Measurements from ENCODE around the gene DGCR2. TPM values are rescaled to one million over a fixed set of nuclear protein-coding genes. Genes with fewer than 3 reads are reported as not detected.

DGCR2 gene
- total and polyA plus RNA-seq, 2 of the 8 experiments (the other 6 are each of a cell fraction or from before 2014, with no cell fraction given), result 42.3 to 62.2 TPM

DNA sequence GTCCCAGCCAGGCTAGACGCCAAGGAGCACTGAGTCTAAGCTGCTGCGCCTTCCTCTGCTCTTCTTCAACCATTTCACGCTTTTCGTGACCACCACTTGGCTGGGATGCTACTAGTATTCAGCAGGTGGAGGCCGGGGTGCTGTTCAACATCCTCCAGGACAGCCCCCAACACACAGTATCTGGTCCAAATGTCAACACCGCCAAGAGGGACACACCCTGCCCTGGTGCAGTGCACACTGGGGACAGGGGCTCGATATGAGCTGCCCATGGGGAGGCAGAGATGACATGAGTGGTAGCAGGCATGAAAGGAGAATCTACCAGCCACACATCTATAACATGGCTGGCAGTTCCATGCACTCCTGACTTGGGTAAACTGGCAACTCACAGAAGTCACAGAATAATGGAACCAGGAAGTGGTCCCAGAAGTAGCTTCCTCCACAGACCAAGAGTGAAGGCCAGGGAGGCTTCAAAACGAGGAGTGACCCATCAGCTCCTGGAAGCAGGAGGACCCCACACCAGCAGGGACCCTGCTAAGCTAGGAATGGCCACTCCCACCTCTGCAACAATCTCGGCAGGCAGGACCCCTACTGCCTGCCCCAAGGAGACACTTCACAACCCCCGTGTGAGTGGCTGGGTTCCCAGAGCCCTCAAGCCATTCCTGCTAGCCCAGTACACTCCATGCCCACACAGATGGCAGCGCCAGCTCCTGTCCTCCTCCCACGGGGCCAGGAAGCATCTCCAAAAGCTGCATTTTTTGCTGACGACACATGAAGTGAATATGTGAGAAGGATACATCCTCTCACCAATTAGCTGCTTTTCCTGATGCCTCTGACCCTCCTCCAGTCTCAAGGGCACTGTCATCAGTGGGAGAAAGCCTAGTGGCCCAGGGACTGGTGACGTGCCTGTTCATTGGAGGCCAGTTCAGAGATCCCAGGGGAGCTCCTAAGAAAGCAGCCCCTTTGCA lies 78.8 kb downstream of the DGCR2 start:
- Histone ChIP-seq H4K8ac (ENCODE audit: extremely low read depth, insufficient read depth, low read length) (peak overlapping the region; percentile 20; the same call in 1 of the 2 replicates), H3K14ac (ENCODE audit: insufficient read length) (no peak overlapping the region), H3K18ac (ENCODE audit: extremely low read depth, low read length) (no peak overlapping the region), H3K27me3 (replicated peaks in 1 of 4; ENCODE audit: control insufficient read depth in 3 of 4, extremely low read depth in 1 of 4, insufficient read depth in 3 of 4, low read length in 3 of 4) (no peaks in the 10 kb centered on the region), H2BK12ac (ENCODE audit: low read depth, low read length) (no peak overlapping the region), H2AFZ (ENCODE audit: low read length) (no peak overlapping the region), H3K23me2 (ENCODE audit: low read depth, low read length) (no peaks in the 10 kb centered on the region), H3K9me3 (ENCODE audit: insufficient read depth in 2 of 2, low read depth in 1 of 2, low read length in 1 of 2) (no peaks in the 10 kb centered on the region), H4K91ac (replicated peaks; ENCODE audit: insufficient read length, low read length) (no peak overlapping the region), H2BK15ac (ENCODE audit: low read length) (no peak overlapping the region), H3K27ac (ENCODE audit: low read depth, low read length) (no peak overlapping the region), H4K5ac (ENCODE audit: insufficient read length, low read depth, low read length) (no peak overlapping the region), H3K4me2 (ENCODE audit: insufficient read depth in 1 of 2, low read depth in 2 of 2, low read length in 2 of 2) (no peak overlapping the region), H3K79me2 (ENCODE audit: control insufficient read depth in 1 of 2, insufficient read depth in 2 of 2, low read length in 2 of 2) (no peaks in the 10 kb centered on the region), H3K79me1 (ENCODE audit: low read depth, low read length) (no peaks in the 10 kb centered on the region; the same call in 1 of the 2 replicates), H4K20me1 (replicated peaks in 1 of 2; ENCODE audit: control insufficient read depth in 1 of 2, insufficient read depth in 2 of 2, low read length in 2 of 2) (peaks cover 0 to 14% of the 10 kb centered on the region in 2 experiments), H3K4me3 (ENCODE audit: extremely low read depth in 1 of 4, insufficient read depth in 2 of 4, low read depth in 3 of 4, low read length in 4 of 4) (no peak overlapping the region), H3K9ac (replicated peaks in 1 of 4; ENCODE audit: extremely low read depth in 1 of 4, low read depth in 3 of 4, low read length in 3 of 4) (no peak overlapping the region), H2BK5ac (ENCODE audit: low read depth, low read length) (no peak overlapping the region), H3K36me3 (ENCODE audit: control insufficient read depth in 2 of 4, insufficient read depth in 4 of 4, low read length in 3 of 4) (peaks cover 15 to 52% (median 36%) of the 10 kb centered on the region in 4 experiments), H2BK20ac (ENCODE audit: low read length) (no peak overlapping the region), H3K4me1 (replicated peaks in 1 of 4; ENCODE audit: control insufficient read depth in 3 of 4, insufficient read depth in 4 of 4, low read length in 3 of 4) (no peaks in the 10 kb centered on the region), H3K23ac (ENCODE audit: insufficient read length) (no peak overlapping the region), H2AK5ac (ENCODE audit: low read depth, low read length) (no peak overlapping the region), H3K56ac (replicated peaks; ENCODE audit: insufficient read length, low read depth, low read length) (no peak overlapping the region), H2BK120ac (replicated peaks; ENCODE audit: low read depth, low read length) (no peak overlapping the region), H3K4ac (replicated peaks; ENCODE audit: insufficient read length, low read depth, low read length) (no peak overlapping the region)
- no peak for DNase-seq (ENCODE audit: low read depth in 1 of 2, low spot score in 2 of 2)
- ChIA-PET CTCF (ENCODE audit: partially characterized antibody) (interaction anchor here (0.6 to 1.8 kb wide), 4 partner anchors 8 to 123 kb away, joined by 3 to 7 read pairs (median 4); no protein-coding TSS in a partner anchor), POLR2A (ENCODE audit: partially characterized antibody) (interaction anchor here (0.9 to 1.2 kb wide), 2 partner anchors 8 to 22 kb away, joined by 4 read pairs; no protein-coding TSS in a partner anchor)
- TF ChIP-seq GABPA (IDR thresholded peaks at IDR 0.05; ENCODE audit: borderline replicate concordance, insufficient read depth, low read length), result no peak
- TF ChIP-seq RBBP5 (IDR thresholded peaks at IDR 0.05; ENCODE audit: borderline replicate concordance, low read depth, low read length), result no peak
- TF ChIP-seq JUN (IDR thresholded peaks at IDR 0.05; ENCODE audit: low read depth, low read length), result no peak
- no peak for TF ChIP-seq PHF8 (conservative IDR thresholded peaks at IDR 0.05; ENCODE audit: low read depth, low read length)
- no peak for TF ChIP-seq NANOG (IDR thresholded peaks at IDR 0.05; ENCODE audit: insufficient read depth, low read depth, low read length, poor library complexity, severe bottlenecking)
- TF ChIP-seq SP1 (IDR thresholded peaks at IDR 0.05; ENCODE audit: low read depth, low read length), result no peak
- TF ChIP-seq CREB1 (IDR thresholded peaks at IDR 0.05), result no peak
- no peak for TF ChIP-seq TBP (IDR thresholded peaks at IDR 0.05; ENCODE audit: low read depth, low read length)
- no peak for TF ChIP-seq KDM4A (IDR thresholded peaks at IDR 0.05; ENCODE audit: low read depth, low read length, severe bottlenecking)
- WGBS, 2 experiments (ENCODE audit: extremely low coverage in 1 of 2, insufficient coverage in 1 of 2, insufficient read length in 1 of 2, insufficient replicate concordance in 2 of 2, low coverage in 1 of 2, low lambda C conversion rate in 2 of 2, missing lambda C conversion rate in 1 of 2), result 91% methylated on average over 14 of the region's 14 CpGs; no CpG with 5 or more reads in 1 of the 2 experiments
- no peak for FAIRE-seq

All from H1 (cell line).